ENCODE results near the gene PCDH9.

The PCDH9 gene

GRCh38 chr13:66844933-66845332, 385.2 kb downstream of the PCDH9 start:
- H3K27ac Mint-ChIP-seq = no peak overlapping the region
- no peaks in the 10 kb centered on the region for H3K4me1 Mint-ChIP-seq

GRCh38 chr13:66842766-66843165, 387.4 kb downstream of the PCDH9 start:
- no peaks in the 10 kb centered on the region for H3K9me3 Mint-ChIP-seq
- H3K27me3 Mint-ChIP-seq = no peaks in the 10 kb centered on the region
- H3K4me1 Mint-ChIP-seq = no peaks in the 10 kb centered on the region

More at GRCh38 chr13:66844933-66845332, 385.2 kb downstream of the PCDH9 start:
- no peaks in the 10 kb centered on the region for H3K27me3 Mint-ChIP-seq
- ATAC-seq (no peak), DNase-seq (no peak)
- H3K4me3 Mint-ChIP-seq = no peak overlapping the region
- peaks cover 0 to 5% of the 10 kb centered on the region in 2 donors for H3K9me3 Mint-ChIP-seq

GRCh38 chr13:66840621-66841020, 389.5 kb downstream of the PCDH9 start:
- H3K4me3 Mint-ChIP-seq = no peak overlapping the region
- no peaks in the 10 kb centered on the region for H3K27me3 Mint-ChIP-seq
- ATAC-seq (no peak), DNase-seq (no peak)
- no peaks in the 10 kb centered on the region for H3K9me3 Mint-ChIP-seq
- H3K4me1 Mint-ChIP-seq = no peaks in the 10 kb centered on the region
- no peak overlapping the region for H3K27ac Mint-ChIP-seq

More at GRCh38 chr13:66842766-66843165, 387.4 kb downstream of the PCDH9 start:
- no peak for DNase-seq
- Mint-ChIP-seq H3K27ac (no peak overlapping the region), H3K4me3 (no peak overlapping the region)
- ATAC-seq = no peak

- no peak for ATAC-seq
- no peaks in the 10 kb centered on the region for H3K27me3 Mint-ChIP-seq
- H3K4me3 Mint-ChIP-seq = no peak overlapping the region
- no peak overlapping the region for H3K27ac Mint-ChIP-seq
- DNase-seq = no peak
- H3K4me1 Mint-ChIP-seq = no peaks in the 10 kb centered on the region
- no peaks in the 10 kb centered on the region for H3K9me3 Mint-ChIP-seq
Observed at GRCh38 chr13:66837246-66837645, 392.9 kb downstream of the PCDH9 start.

GRCh38 chr13:66835040-66835628, 395.0 kb downstream of the PCDH9 start:
- H3K4me1 Mint-ChIP-seq = no peaks in the 10 kb centered on the region
- DNase-seq (no peak), ATAC-seq (no peak)
- no peaks in the 10 kb centered on the region for H3K27me3 Mint-ChIP-seq
- no peaks in the 10 kb centered on the region for H3K9me3 Mint-ChIP-seq
- no peak overlapping the region for H3K4me3 Mint-ChIP-seq
- H3K27ac Mint-ChIP-seq = no peak overlapping the region

- Mint-ChIP-seq H3K4me3 (no peak overlapping the region), H3K27ac (no peak overlapping the region), H3K9me3 (no peaks in the 10 kb centered on the region), H3K4me1 (no peaks in the 10 kb centered on the region), H3K27me3 (no peaks in the 10 kb centered on the region)
- DNase-seq (no peak), ATAC-seq (no peak)
Observed at GRCh38 chr13:66830940-66831716, 399.0 kb downstream of the PCDH9 start.

GRCh38 chr13:66829803-66830202, 400.3 kb downstream of the PCDH9 start:
- no peaks in the 10 kb centered on the region for H3K4me1 Mint-ChIP-seq
- H3K9me3 Mint-ChIP-seq = no peaks in the 10 kb centered on the region
- H3K27me3 Mint-ChIP-seq = no peaks in the 10 kb centered on the region
- ATAC-seq (no peak), DNase-seq (no peak)
- no peak overlapping the region for H3K27ac Mint-ChIP-seq
- no peak overlapping the region for H3K4me3 Mint-ChIP-seq

GRCh38 chr13:66826398-66826797, 403.7 kb downstream of the PCDH9 start:
- H3K27ac Mint-ChIP-seq = no peak overlapping the region
- H3K4me3 Mint-ChIP-seq = no peak overlapping the region
- DNase-seq (no peak), ATAC-seq (no peak)
- H3K27me3 Mint-ChIP-seq = no peaks in the 10 kb centered on the region
- no peaks in the 10 kb centered on the region for H3K4me1 Mint-ChIP-seq
- H3K9me3 Mint-ChIP-seq = no peaks in the 10 kb centered on the region

- Mint-ChIP-seq H3K27ac (no peak overlapping the region), H3K27me3 (no peaks in the 10 kb centered on the region), H3K9me3 (no peaks in the 10 kb centered on the region), H3K4me1 (no peaks in the 10 kb centered on the region), H3K4me3 (no peak overlapping the region)
- ATAC-seq (no peak), DNase-seq (no peak)
Observed at GRCh38 chr13:66821551-66821950, 408.6 kb downstream of the PCDH9 start.

GRCh38 chr13:66811455-66811854, 418.7 kb downstream of the PCDH9 start:
- Mint-ChIP-seq H3K27me3 (no peaks in the 10 kb centered on the region), H3K9me3 (peaks cover 4 to 9% of the 10 kb centered on the region in 2 donors), H3K4me1 (no peaks in the 10 kb centered on the region), H3K27ac (no peak overlapping the region), H3K4me3 (no peak overlapping the region)
- no peak for DNase-seq
- ATAC-seq = no peak

- no peaks in the 10 kb centered on the region for H3K4me1 Mint-ChIP-seq
- H3K27ac Mint-ChIP-seq = no peak overlapping the region
- H3K4me3 Mint-ChIP-seq = no peak overlapping the region
- H3K27me3 Mint-ChIP-seq = no peaks in the 10 kb centered on the region
- H3K9me3 Mint-ChIP-seq = peaks cover 4 to 9% of the 10 kb centered on the region in 2 donors
- DNase-seq = no peak
- ATAC-seq = no peak
Observed at GRCh38 chr13:66809485-66809884, 420.7 kb downstream of the PCDH9 start.

- ATAC-seq (no peak), DNase-seq (no peak)
- H3K9me3 Mint-ChIP-seq = peaks cover 4 to 9% of the 10 kb centered on the region in 2 donors
- H3K4me3 Mint-ChIP-seq = no peak overlapping the region
- H3K4me1 Mint-ChIP-seq = no peaks in the 10 kb centered on the region
- H3K27me3 Mint-ChIP-seq = no peaks in the 10 kb centered on the region
- no peak overlapping the region for H3K27ac Mint-ChIP-seq
Observed at GRCh38 chr13:66807251-66807650, 422.9 kb downstream of the PCDH9 start.

- no peaks in the 10 kb centered on the region for H3K9me3 Mint-ChIP-seq
- no peak overlapping the region for H3K27ac Mint-ChIP-seq
- no peak overlapping the region for H3K4me3 Mint-ChIP-seq
- DNase-seq = no peak
- H3K27me3 Mint-ChIP-seq = no peaks in the 10 kb centered on the region
- ATAC-seq = no peak
- no peaks in the 10 kb centered on the region for H3K4me1 Mint-ChIP-seq
Observed at GRCh38 chr13:66805657-66806056, 424.5 kb downstream of the PCDH9 start.

GRCh38 chr13:66803808-66804456, 426.2 kb downstream of the PCDH9 start:
- H3K27ac Mint-ChIP-seq = no peak overlapping the region
- H3K4me1 Mint-ChIP-seq = no peaks in the 10 kb centered on the region
- H3K27me3 Mint-ChIP-seq = no peaks in the 10 kb centered on the region
- DNase-seq = no peak
- H3K9me3 Mint-ChIP-seq = no peaks in the 10 kb centered on the region
- no peak overlapping the region for H3K4me3 Mint-ChIP-seq
- no peak for ATAC-seq

GRCh38 chr13:66803013-66803807, 426.9 kb downstream of the PCDH9 start:
- H3K4me3 Mint-ChIP-seq = no peak overlapping the region
- DNase-seq = no peak
- no peaks in the 10 kb centered on the region for H3K9me3 Mint-ChIP-seq
- no peak for ATAC-seq
- H3K27ac Mint-ChIP-seq = no peak overlapping the region
- no peaks in the 10 kb centered on the region for H3K4me1 Mint-ChIP-seq
- no peaks in the 10 kb centered on the region for H3K27me3 Mint-ChIP-seq
